ENCODE measurements around the gene DRGX. TPM values are rescaled to one million over a fixed set of nuclear protein-coding genes. Genes with fewer than 3 reads are reported as not detected.

The DRGX gene
- polyA plus RNA-seq, 1 donor from 2014 or later: not detected

- H3K9ac ChIP-seq (ENCODE audit: low read length): no peak overlapping the region
- H3K27me3 ChIP-seq (ENCODE audit: insufficient read depth, low read depth, low read length): peaks cover 3% of the 10 kb centered on the region
- H4K20me1 ChIP-seq (ENCODE audit: insufficient read depth): no peaks in the 10 kb centered on the region
- TF ChIP-seq EP300 (conservative IDR thresholded peaks at IDR 0.05; ENCODE audit: poor library complexity, severe bottlenecking) (no peak), EZH2 (IDR thresholded peaks at IDR 0.05; ENCODE audit: borderline replicate concordance, insufficient read depth, low read length, poor library complexity, severe bottlenecking) (no peak), SMC3 (conservative IDR thresholded peaks at IDR 0.05; ENCODE audit: poor library complexity) (no peak), MXI1 (conservative IDR thresholded peaks at IDR 0.05; ENCODE audit: poor library complexity, severe bottlenecking) (no peak), RAD21 (conservative IDR thresholded peaks at IDR 0.05) (no peak), CTCF (IDR thresholded peaks at IDR 0.05; ENCODE audit: poor library complexity, severe bottlenecking) (no peak), TAF1 (IDR thresholded peaks at IDR 0.05; ENCODE audit: low read depth) (no peak), POLR2AphosphoS5 (IDR thresholded peaks at IDR 0.05) (no peak), REST (IDR thresholded peaks at IDR 0.05; ENCODE audit: borderline replicate concordance) (no peak)
- no peaks in the 10 kb centered on the region for H3F3A ChIP-seq (ENCODE audit: insufficient read depth, low read length, poor library complexity, severe bottlenecking)
- no peaks in the 10 kb centered on the region for H3K36me3 ChIP-seq (ENCODE audit: insufficient read depth, low read length)
- H3K27ac ChIP-seq (ENCODE audit: low read length): no peak overlapping the region
- no peaks in the 10 kb centered on the region for H3K79me2 ChIP-seq (replicated peaks; ENCODE audit: insufficient read depth, low read length)
- H3K4me2 ChIP-seq (ENCODE audit: low read length): no peak overlapping the region
- H3K9me2 ChIP-seq (ENCODE audit: insufficient read depth, low read length): no peaks in the 10 kb centered on the region
- no peaks in the 10 kb centered on the region for H3K9me3 ChIP-seq (ENCODE audit: low read length)
- H3K4me3 ChIP-seq (ENCODE audit: low read length): no peak overlapping the region
- no peak overlapping the region for H2AFZ ChIP-seq (ENCODE audit: low read depth, low read length)
Observed at GRCh38 chr10:49410365-49411074, 14.6 kb upstream of the DRGX start.

GRCh38 chr10:49409755-49410154 is 13.9 kb upstream of the DRGX start:
- H3K36me3 ChIP-seq (ENCODE audit: insufficient read depth, low read length): no peaks in the 10 kb centered on the region
- H3K27me3 ChIP-seq (ENCODE audit: insufficient read depth, low read depth, low read length): peaks cover 7% of the 10 kb centered on the region
- no peaks in the 10 kb centered on the region for H3K79me2 ChIP-seq (replicated peaks; ENCODE audit: insufficient read depth, low read length)
- H3K9me2 ChIP-seq (ENCODE audit: insufficient read depth, low read length): no peaks in the 10 kb centered on the region
- H2AFZ ChIP-seq (ENCODE audit: low read depth, low read length): no peak overlapping the region
- H3K27ac ChIP-seq (ENCODE audit: low read length): no peak overlapping the region
- no peaks in the 10 kb centered on the region for H3F3A ChIP-seq (ENCODE audit: insufficient read depth, low read length, poor library complexity, severe bottlenecking)
- H4K20me1 ChIP-seq (ENCODE audit: insufficient read depth): no peaks in the 10 kb centered on the region
- no peak overlapping the region for H3K4me3 ChIP-seq (ENCODE audit: low read length)
- no peak for TF ChIP-seq TAF1 (IDR thresholded peaks at IDR 0.05; ENCODE audit: low read depth)
- TF ChIP-seq EZH2 (IDR thresholded peaks at IDR 0.05; ENCODE audit: borderline replicate concordance, insufficient read depth, low read length, poor library complexity, severe bottlenecking): no peak
- TF ChIP-seq EP300 (conservative IDR thresholded peaks at IDR 0.05; ENCODE audit: poor library complexity, severe bottlenecking): no peak
- no peak overlapping the region for H3K4me2 ChIP-seq (ENCODE audit: low read length)
- no peaks in the 10 kb centered on the region for H3K9me3 ChIP-seq (ENCODE audit: low read length)
- H3K9ac ChIP-seq (ENCODE audit: low read length): no peak overlapping the region
